Vagina (tissue), 2 donors: ENCODE results near the gene ZFX.

ENCODE experiments used
- POLR2A ChIP-seq, 2 donors: fragments of 450-650 bp; IDR thresholded peaks; one replicate each; pipeline ENCODE4 v1.6.1; 2017; ENCODE audit warnings: antibody characterized with exemption in 2 of 2, mild to moderate bottlenecking in 2 of 2, moderate library complexity in 2 of 2
- POLR2AphosphoS5 ChIP-seq, 2 donors: sonication (generic); formaldehyde crosslinking; IDR thresholded peaks; one replicate each; pipeline ENCODE4 v1.9.0; 2017; ENCODE audit warnings: antibody characterized with exemption in 2 of 2, mild to moderate bottlenecking in 2 of 2, low read depth in 1 of 2; ENCODE audit not compliant: insufficient read depth in 1 of 2

GRCh38 chrX:24235084-24235710 is 85.7 kb downstream of the ZFX start:
- TF ChIP-seq POLR2AphosphoS5 (IDR thresholded peaks at IDR 0.05; ENCODE audit: insufficient read depth in 1 of 2, low read depth in 1 of 2) = no peak
- no peak for TF ChIP-seq POLR2A (IDR thresholded peaks at IDR 0.05)
